GM18870 (cell line): Measurements from ENCODE around the gene NR1H2.
A peak's percentile ranks its signal among the peaks of the same experiment; 100 is the strongest.
"Not testable (repeated sequence)": the region's sequence is repeated elsewhere in the genome, so short reads cannot be mapped to it uniquely, and the experiment has no call there.

ENCODE experiments used
- ATAC-seq: cut with Tn5 transposase; IDR thresholded peaks from one replicate; pipeline ENCODE4 v1.9.1; 2021; ENCODE audit warnings: moderate library complexity; ENCODE audit not compliant: unreplicated experiment

NR1H2 gene

GRCh38 chr19:50377517-50377916 lies 1.3 kb downstream of the NR1H2 start:
- ATAC-seq = no peak

- ATAC-seq = no peak
These were observed 2.1 kb downstream of the NR1H2 start for GRCh38 chr19:50378169-50378862.

GRCh38 chr19:50378863-50379236 lies 2.6 kb downstream of the NR1H2 start:
- no peak for ATAC-seq

- no peak for ATAC-seq
These were observed 3.3 kb downstream of the NR1H2 start for GRCh38 chr19:50379602-50380001.

- no peak for ATAC-seq
These were observed 3.9 kb downstream of the NR1H2 start for GRCh38 chr19:50380137-50380536.

- ATAC-seq = no peak
These were observed 4.5 kb downstream of the NR1H2 start for GRCh38 chr19:50380751-50381151.

GRCh38 chr19:50381881-50382729 lies 5.8 kb downstream of the NR1H2 start:
- ATAC-seq = no peak

- ATAC-seq = no peak
These were observed 7.0 kb downstream of the NR1H2 start for GRCh38 chr19:50383001-50383851.

GRCh38 chr19:50383852-50384684 lies 7.8 kb downstream of the NR1H2 start, which contains the start of gene POLD1:
Gene POLD1 (plus strand): TSS chr19:50384347. CDS start chr19:50398852, 14,505 bp downstream.
- peak; percentile 85 for ATAC-seq

- no peak for ATAC-seq
These were observed 8.7 kb downstream of the NR1H2 start for GRCh38 chr19:50384685-50385535.

GRCh38 chr19:50387176-50387867 lies 11.1 kb downstream of the NR1H2 start:
- no peak for ATAC-seq

- no peak for ATAC-seq
These were observed 11.6 kb downstream of the NR1H2 start for GRCh38 chr19:50387868-50388245.

GRCh38 chr19:50390295-50390694 lies 14.0 kb downstream of the NR1H2 start:
- not testable (repeated sequence) for ATAC-seq

GRCh38 chr19:50390952-50391351 lies 14.7 kb downstream of the NR1H2 start:
- ATAC-seq = not testable (repeated sequence)

- ATAC-seq = no peak
These were observed 16.5 kb downstream of the NR1H2 start for GRCh38 chr19:50392759-50393158.

- no peak for ATAC-seq
These were observed 17.3 kb downstream of the NR1H2 start for GRCh38 chr19:50393589-50393988.

- ATAC-seq = no peak
These were observed 17.8 kb downstream of the NR1H2 start for GRCh38 chr19:50394017-50394416.

- no peak for ATAC-seq
These were observed 22.6 kb downstream of the NR1H2 start for GRCh38 chr19:50398675-50399367.
